GM12878 (cell line): ENCODE results near the gene HAND2. TPM values are rescaled to one million over a fixed set of nuclear protein-coding genes. Genes with fewer than 3 reads are reported as not detected.

Experiments used
- ATAC-seq: fragments of 200-7000 bp; cut with Tn5 transposase; 3 replicates; pipeline ENCODE4 v1.9.1; 2020; ENCODE audit warnings: mild to moderate bottlenecking, moderate library complexity
- BruUV-seq: library from RNA; stranded (reverse); fragments of 400-500 nt; replicated peaks from 2 replicates; lab custom pipeline; 2021; lab: Mats Ljungman, UMichigan
- CTCF ChIA-PET: fragments of 300-600 bp; sonication (Branson Sonifier 250); formaldehyde crosslinking; extraction: SDS; loops from one replicate; lab custom pipeline; 2021; ENCODE audit warnings: inconsistent platforms; lab: Yijun Ruan, JAX
- POLR2A ChIA-PET: fragments of 350-600 bp; formaldehyde crosslinking; extraction: SDS; loops from one replicate; lab custom pipeline; 2021; ENCODE audit warnings: inconsistent platforms; lab: Charles Lee
- RAD21 ChIA-PET: fragments of 300-600 bp; sonication (Branson Sonifier 250); formaldehyde crosslinking; loops from one replicate; lab custom pipeline; 2023; ENCODE audit warnings: antibody characterized with exemption; ENCODE audit not compliant: unreplicated experiment; lab: Charles Lee
- SMC1A ChIA-PET: fragments of 300-600 bp; sonication (Branson Sonifier 250); formaldehyde crosslinking; loops from one replicate; lab custom pipeline; 2023; ENCODE audit not compliant: unreplicated experiment, uncharacterized antibody; lab: Charles Lee
- DNase-seq: peaks from one replicate; pipeline ENCODE4 v3.0.0-alpha.2; 2011; ENCODE audit warnings: low read depth, low spot score
- FAIRE-seq: peaks from 3 replicates; lab custom pipeline; 2011; peaks lifted over from hg19 to GRCh38; lab: Jason Lieb, UNC
- H2AFZ ChIP-seq: 2 replicates; pipeline ENCODE4 v1.6.0; 2011; ENCODE audit warnings: low read depth, low read length, control low read depth; ENCODE audit not compliant: control insufficient read depth
- H3K27ac ChIP-seq: 2 replicates; pipeline ENCODE4 v1.5.1; 2011; ENCODE audit warnings: control low read depth; ENCODE audit not compliant: control insufficient read depth, insufficient read depth
- H3K27me3 ChIP-seq, 2 experiments: replicated peaks in 1 of 2; 2 replicates each; pipeline versions ENCODE4 v1.6.0 to v1.6.1; 2011; ENCODE audit warnings: low read length in 1 of 2; ENCODE audit not compliant: control insufficient read depth in 2 of 2, insufficient read depth in 2 of 2
- H3K36me3 ChIP-seq, 2 experiments: 2 replicates each; pipeline ENCODE4 v1.5.1; 2011; ENCODE audit warnings: low read length in 1 of 2; ENCODE audit not compliant: control insufficient read depth in 2 of 2, insufficient read depth in 2 of 2
- H3K4me1 ChIP-seq: 2 replicates; pipeline ENCODE4 v1.6.1; 2011; ENCODE audit warnings: mild to moderate bottlenecking, low read length, moderate library complexity, mixed read lengths; ENCODE audit not compliant: control insufficient read depth, insufficient read depth
- H3K4me2 ChIP-seq: 2 replicates; pipeline ENCODE4 v1.6.0; 2011; ENCODE audit warnings: control low read depth; ENCODE audit not compliant: control insufficient read depth, insufficient read depth
- H3K4me3 ChIP-seq: fragments of 200-600 bp; sonication (generic); 2 replicates; pipeline ENCODE4 v1.5.1; 2016
- H3K79me2 ChIP-seq: 2 replicates; pipeline ENCODE4 v1.6.0; 2011; ENCODE audit warnings: low read length; ENCODE audit not compliant: control insufficient read depth, insufficient read depth
- H3K9ac ChIP-seq: 2 replicates; pipeline ENCODE4 v1.8.0; 2011; ENCODE audit warnings: low read length, control low read depth, mixed read lengths; ENCODE audit not compliant: control insufficient read depth, insufficient read depth
- H3K9me3 ChIP-seq: replicated peaks from 3 replicates; pipeline ENCODE4 v1.5.1; 2011; ENCODE audit warnings: mild to moderate bottlenecking, low read length; ENCODE audit not compliant: control insufficient read depth, insufficient read depth
- H4K20me1 ChIP-seq: 2 replicates; pipeline ENCODE4 v1.6.0; 2011; ENCODE audit not compliant: control insufficient read depth, insufficient read depth
- CHD2 ChIP-seq: IDR thresholded peaks from 2 replicates; pipeline ENCODE4 v1.6.1; 2011; ENCODE audit warnings: low read depth, low read length, improper control_type of control experiment, borderline replicate concordance
- CUX1 ChIP-seq: IDR thresholded peaks from 2 replicates; pipeline ENCODE4 v1.6.1; 2012; ENCODE audit warnings: improper control_type of control experiment, low read depth, low read length; ENCODE audit not compliant: insufficient replicate concordance
- E2F4 ChIP-seq: IDR thresholded peaks from 2 replicates; pipeline ENCODE4 v1.6.1; 2012; ENCODE audit warnings: low read depth, low read length, improper control_type of control experiment
- ESRRA ChIP-seq: IDR thresholded peaks from 2 replicates; pipeline ENCODE4 v1.6.1; 2012; ENCODE audit warnings: mild to moderate bottlenecking, low read length, improper control_type of control experiment
- HDAC2 ChIP-seq: fragments of 200-600 bp; sonication (generic); IDR thresholded peaks from 2 replicates; pipeline ENCODE4 v1.6.1; 2017
- KAT2A ChIP-seq: conservative IDR thresholded peaks from 2 replicates; pipeline ENCODE4 v1.6.1; 2011; ENCODE audit warnings: low read depth, low read length; ENCODE audit not compliant: control insufficient read depth
- RAD21 ChIP-seq: IDR thresholded peaks from 2 replicates; pipeline ENCODE4 v1.6.1; 2011; ENCODE audit warnings: mild to moderate bottlenecking, low read depth, low read length, moderate library complexity; ENCODE audit not compliant: insufficient read depth
- SMC3 ChIP-seq: IDR thresholded peaks from 2 replicates; pipeline ENCODE4 v1.6.1; 2011; ENCODE audit warnings: low read length, improper control_type of control experiment, borderline replicate concordance
- SREBF1 ChIP-seq: IDR thresholded peaks from 2 replicates; pipeline ENCODE4 v1.6.1; 2012; ENCODE audit warnings: mild to moderate bottlenecking, low read length
- SUZ12 ChIP-seq: fragments of 200-600 bp; sonication (generic); IDR thresholded peaks from one replicate; pipeline ENCODE4 v1.6.1; 2018; ENCODE audit warnings: antibody characterized with exemption, mild to moderate bottlenecking; ENCODE audit not compliant: unreplicated experiment
- WGBS: methylation state at CpG from one replicate; pipeline ENCODE4 v1.1.6; 2016; ENCODE audit warnings: low lambda C conversion rate; ENCODE audit not compliant: insufficient replicate concordance, insufficient coverage; ENCODE audit errors: missing lambda C conversion rate; 5-methylcytosine and 5-hydroxymethylcytosine counted together
- in situ Hi-C: fragments of 300-500 bp; cut with MboI; formaldehyde crosslinking; loops from 9 replicates; pipeline ENCODE4 v1.14.3; 2018; ENCODE audit warnings: mixed read lengths
- intact Hi-C: fragments of 100-400 bp; cut with micrococcal nuclease; formaldehyde crosslinking; loops from one replicate; pipeline ENCODE4 v1.14.2; 2022; ENCODE audit not compliant: unreplicated experiment
- polyA plus RNA-seq, 11 experiments: library from polyadenylated mRNA; depleted of rRNA in 4 of 11; unstranded in 6 of 11; stranded (reverse) in 5 of 11; fragments of >200 nt; fragmentation: Nextera tagmentation in 4 of 11; fragmentation: Illumina TruSeq in 1 of 11; extraction: Ambion mirVana in 4 of 11; extraction: Trizol in 1 of 11; gene quantifications; 1 replicate in 1 of 11; 2 replicates in 10 of 11; pipeline versions ENCODE4 v1.2.1 to v1.2.3, GENCODE V29; 2011 to 2016; ENCODE audit warnings: inconsistent platforms in 2 of 11, missing spikeins in 2 of 11, low read depth in 1 of 11
- total RNA-seq, 4 experiments: library from RNA; depleted of rRNA in 3 of 4; stranded (reverse); fragments of >200 nt in 3 of 4; fragmentation: Illumina TruSeq in 1 of 4; extraction: Trizol in 1 of 4; gene quantifications; 2 replicates each; pipeline versions ENCODE4 v1.2.1 to v1.2.3, GENCODE V29; 2013 to 2021

HAND2 gene
- total and polyA plus RNA-seq, 10 of the 15 experiments (the other 5 are each of a cell fraction or from before 2014, with no cell fraction given), result 0.09 TPM; not detected in 9

- ATAC-seq, result no peak
- DNase-seq, result no peak
- Histone ChIP-seq H3K9ac (no peak overlapping the region), H3K27me3 (no peaks in the 10 kb centered on the region), H3K9me3 (no peaks in the 10 kb centered on the region), H3K36me3 (no peaks in the 10 kb centered on the region), H2AFZ (no peak overlapping the region; the same call in 1 of the 2 replicates), H3K4me3 (no peak overlapping the region), H3K27ac (no peak overlapping the region), H4K20me1 (no peaks in the 10 kb centered on the region), H3K4me1 (no peaks in the 10 kb centered on the region; the same call in 1 of the 2 replicates), H3K4me2 (no peak overlapping the region), H3K79me2 (no peaks in the 10 kb centered on the region)
- ChIA-PET SMC1A (interaction anchor here (1.2 kb wide), 1 partner anchor 69 kb away, joined by 4 read pairs; no protein-coding TSS in a partner anchor), CTCF (interaction anchor here (1.9 kb wide), 1 partner anchor 69 kb away, joined by 13 read pairs; no protein-coding TSS in a partner anchor), RAD21 (interaction anchor here (1.5 kb wide), 1 partner anchor 70 kb away, joined by 6 read pairs; no protein-coding TSS in a partner anchor), POLR2A (no interaction called here)
- whole genome bisulfite sequencing, result 89% methylated on average over 3 of the region's 3 CpGs
- BruUV-seq, result no TSS peak
- no peak for TF ChIP-seq E2F4
- TF ChIP-seq ESRRA, result no peak
- TF ChIP-seq RAD21, result no peak
- no peak for TF ChIP-seq CHD2
- no peak for TF ChIP-seq SREBF1
- TF ChIP-seq KAT2A, result no peak
- no peak for TF ChIP-seq SUZ12
- no peak for TF ChIP-seq SMC3
- TF ChIP-seq CUX1, result no peak
- TF ChIP-seq HDAC2, result no peak
- in situ Hi-C loops (loop anchor here (5.0 to 10.0 kb wide), 2 partner anchors 65 to 163 kb away; no protein-coding TSS in a partner anchor), intact Hi-C loops (loop anchor here (5.0 kb wide), 1 partner anchor 173 kb away; no protein-coding TSS in a partner anchor)
- FAIRE-seq, result no peak
These were observed 39.8 kb downstream of the HAND2 start for GRCh38 chr4:173490256-173490655.
